AG04450 (cell line): ENCODE data around the gene LAMA4. TPM values are rescaled to one million over a fixed set of nuclear protein-coding genes. Genes with fewer than 3 reads are reported as not detected.
A peak's percentile ranks its signal among the peaks of the same experiment; 100 is the strongest.

Experiments
- CTCF ChIA-PET: fragments of 300-600, 350-600 bp; formaldehyde crosslinking; extraction: SDS; loops from one replicate; lab custom pipeline; 2022; ENCODE audit warnings: antibody characterized with exemption, inconsistent platforms; lab: Charles Lee
- POLR2A ChIA-PET: fragments of 350-600 bp; formaldehyde crosslinking; extraction: SDS; loops from one replicate; lab custom pipeline; 2021; ENCODE audit warnings: antibody characterized with exemption, inconsistent platforms; lab: Yijun Ruan, JAX
- DNase-seq: peaks from one replicate; pipeline ENCODE4 v3.0.0-alpha.2; 2011; ENCODE audit warnings: low read depth, low spot score
- H3K27ac ChIP-seq: one replicate; pipeline ENCODE4 v1.5.1; 2012; ENCODE audit warnings: low read depth, low read length, control low read depth
- H3K27me3 ChIP-seq: one replicate; pipeline ENCODE4 v1.6.0; 2012; ENCODE audit warnings: low read length; ENCODE audit not compliant: control insufficient read depth, insufficient read depth
- H3K4me3 ChIP-seq: 2 replicates; pipeline ENCODE4 v1.5.1; 2011; ENCODE audit warnings: mild to moderate bottlenecking, low read depth, low read length, control low read depth
- H3K9me3 ChIP-seq: 2 replicates; pipeline ENCODE4 v1.5.1; 2012; ENCODE audit warnings: low read length; ENCODE audit not compliant: control insufficient read depth, insufficient read depth
- CTCF ChIP-seq: IDR thresholded peaks from 2 replicates; pipeline ENCODE4 v1.5.1; 2011; ENCODE audit warnings: low read depth, low read length, control low read depth, inconsistent platforms
- polyA plus RNA-seq: library from polyadenylated mRNA; depleted of rRNA; stranded (reverse); fragments of >200 nt; gene quantifications from 2 replicates; pipeline ENCODE4 v1.2.3, GENCODE V29; 2011

Gene LAMA4
- polyA plus RNA-seq, 1 experiment: 246 TPM

GRCh38 chr6:112189494-112189893 is 64.9 kb downstream of the LAMA4 start:
- ChIA-PET CTCF (interaction anchor here (2.9 kb wide), 1 partner anchor 9 kb away, joined by 11 read pairs; no protein-coding TSS in a partner anchor), POLR2A (no interaction called here)
- Histone ChIP-seq H3K27ac (no peak overlapping the region), H3K4me3 (no peak overlapping the region), H3K9me3 (no peaks in the 10 kb centered on the region), H3K27me3 (no peaks in the 10 kb centered on the region)
- DNase-seq: no peak
- no peak for TF ChIP-seq CTCF

GRCh38 chr6:112188906-112189305 is 65.5 kb downstream of the LAMA4 start:
- no peak for TF ChIP-seq CTCF
- H3K9me3 ChIP-seq: no peaks in the 10 kb centered on the region
- DNase-seq: no peak
- H3K4me3 ChIP-seq: no peak overlapping the region
- ChIA-PET CTCF (interaction anchor here (2.9 kb wide), 1 partner anchor 9 kb away, joined by 11 read pairs; no protein-coding TSS in a partner anchor), POLR2A (no interaction called here)
- H3K27ac ChIP-seq: no peak overlapping the region
- no peaks in the 10 kb centered on the region for H3K27me3 ChIP-seq

GRCh38 chr6:112187736-112188135 is 66.6 kb downstream of the LAMA4 start:
- Histone ChIP-seq H3K27me3 (no peaks in the 10 kb centered on the region), H3K9me3 (no peaks in the 10 kb centered on the region), H3K4me3 (no peak overlapping the region), H3K27ac (no peak overlapping the region)
- ChIA-PET POLR2A (no interaction called here), CTCF (interaction anchor here (1.5 kb wide), 1 partner anchor 12 kb away, joined by 5 read pairs; no protein-coding TSS in a partner anchor)
- no peak for DNase-seq
- TF ChIP-seq CTCF: no peak

- H3K27ac ChIP-seq: no peak overlapping the region
- no peak for TF ChIP-seq CTCF
- DNase-seq: no peak
- H3K27me3 ChIP-seq: no peaks in the 10 kb centered on the region
- ChIA-PET POLR2A (no interaction called here), CTCF (no interaction called here)
- H3K9me3 ChIP-seq: no peaks in the 10 kb centered on the region
- no peak overlapping the region for H3K4me3 ChIP-seq
These were observed 69.4 kb downstream of the LAMA4 start for GRCh38 chr6:112184951-112185350.

GRCh38 chr6:112183271-112183671 is 71.1 kb downstream of the LAMA4 start:
- H3K27ac ChIP-seq: peak overlapping the region; percentile 58
- TF ChIP-seq CTCF: no peak
- DNase-seq: peak; percentile 44

More at GRCh38 chr6:112183271-112183671, 71.1 kb downstream of the LAMA4 start:
- ChIA-PET POLR2A (interaction anchor here (0.7 to 1.2 kb wide), 5 partner anchors 34 to 507 kb away, joined by 3 to 13 read pairs (median 3); partner anchors contain the start of gene LAMA4), CTCF (interaction anchor here (0.7 to 1.3 kb wide), 4 partner anchors 62 to 128 kb away, joined by 3 to 5 read pairs (median 3); no protein-coding TSS in a partner anchor)
- Histone ChIP-seq H3K4me3 (no peak overlapping the region), H3K9me3 (no peaks in the 10 kb centered on the region), H3K27me3 (no peaks in the 10 kb centered on the region)
